Mucosa of descending colon (tissue), 3 donors: ENCODE results near the gene BIRC7. TPM values are rescaled to one million over a fixed set of nuclear protein-coding genes. Genes with fewer than 3 reads are reported as not detected.
"Not testable (repeated sequence)": the region's sequence is repeated elsewhere in the genome, so short reads cannot be mapped to it uniquely, and the experiment has no call there.

Experiments
- ATAC-seq: fragments of 200-7000 bp; cut with Tn5 transposase; one replicate; pipeline ENCODE4 v1.9.1; 2020; ENCODE audit warnings: mild to moderate bottlenecking, moderate library complexity
- DNase-seq, 3 donors: peaks; one replicate each; pipeline ENCODE4 v3.0.0-alpha.2; 2020
- H3K36me3 ChIP-seq: fragments of 200-600 bp; one replicate; pipeline ENCODE4 v1.8.0; 2021; ENCODE audit warnings: low read depth, mild to moderate bottlenecking
- H3K4me1 ChIP-seq: fragments of 200-600 bp; one replicate; pipeline ENCODE4 v1.8.0; 2021; ENCODE audit warnings: low read depth, mild to moderate bottlenecking
- H3K4me3 ChIP-seq: fragments of 200-600 bp; one replicate; pipeline ENCODE4 v1.8.0; 2021; ENCODE audit warnings: mild to moderate bottlenecking
- H3K9me3 ChIP-seq: fragments of 200-600 bp; one replicate; pipeline ENCODE4 v1.8.0; 2021; ENCODE audit warnings: mild to moderate bottlenecking
- CTCF ChIP-seq: fragments of 200-600 bp; IDR thresholded peaks from one replicate; pipeline ENCODE4 v1.8.0; 2022; ENCODE audit warnings: antibody characterized with exemption, mild to moderate bottlenecking
- intact Hi-C, 2 donors: fragments of 100-400 bp; cut with DNase I in 1 of 2; cut with micrococcal nuclease in 1 of 2; formaldehyde crosslinking; loops; one replicate each; pipeline versions ENCODE4 v1.11.0 to v1.11.1; 2022; cut with DNase I, micrococcal nuclease
- total RNA-seq, 3 donors: library from RNA; stranded (reverse); fragmentation: NEBNext Ultra II Directional in 2 of 3; extraction: Animal tissue kit (Norgen Biotek cat#: 25700) in 2 of 3; gene quantifications; one replicate each; pipeline versions ENCODE4 v1.2.1 to v1.2.4, GENCODE V29; 2021 to 2023
- donor health status: DM: no; HTN: no; CAD: no; lungs with moderate emphysema.
- donor health status: DM: no; HTN: no; CAD: no.
- donor health status: DM: no; HTN: yes; CAD: no.

Gene BIRC7
- total RNA-seq, 3 donors from 2014 or later: 0.22 TPM; not detected in 2

DNA sequence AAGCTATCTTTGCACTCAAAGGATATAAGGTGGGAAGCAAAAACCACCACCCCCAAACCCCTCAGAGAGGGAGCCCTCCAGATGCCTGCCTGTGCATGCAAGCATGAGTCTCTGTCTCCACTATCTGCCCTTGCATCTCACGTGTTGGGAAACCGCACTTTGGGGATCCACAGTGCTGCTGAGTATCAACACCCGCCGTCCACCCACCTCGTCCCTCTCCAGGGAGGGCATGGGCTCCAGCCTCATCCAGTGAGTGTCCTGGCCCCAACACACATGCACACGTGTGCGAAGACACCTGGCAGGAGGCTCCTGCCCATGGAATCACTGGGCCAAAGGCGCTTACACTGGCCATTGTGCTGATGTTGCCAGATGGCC is 16.3 kb upstream of the BIRC7 start:
- H3K4me1 ChIP-seq: peaks cover 14% of the 10 kb centered on the region
- intact Hi-C loops: no loop called here
- ATAC-seq: no peak
- no peak for DNase-seq
- TF ChIP-seq CTCF: no peak
- H3K36me3 ChIP-seq: no peaks in the 10 kb centered on the region
- H3K4me3 ChIP-seq: no peak overlapping the region
- no peaks in the 10 kb centered on the region for H3K9me3 ChIP-seq

DNA sequence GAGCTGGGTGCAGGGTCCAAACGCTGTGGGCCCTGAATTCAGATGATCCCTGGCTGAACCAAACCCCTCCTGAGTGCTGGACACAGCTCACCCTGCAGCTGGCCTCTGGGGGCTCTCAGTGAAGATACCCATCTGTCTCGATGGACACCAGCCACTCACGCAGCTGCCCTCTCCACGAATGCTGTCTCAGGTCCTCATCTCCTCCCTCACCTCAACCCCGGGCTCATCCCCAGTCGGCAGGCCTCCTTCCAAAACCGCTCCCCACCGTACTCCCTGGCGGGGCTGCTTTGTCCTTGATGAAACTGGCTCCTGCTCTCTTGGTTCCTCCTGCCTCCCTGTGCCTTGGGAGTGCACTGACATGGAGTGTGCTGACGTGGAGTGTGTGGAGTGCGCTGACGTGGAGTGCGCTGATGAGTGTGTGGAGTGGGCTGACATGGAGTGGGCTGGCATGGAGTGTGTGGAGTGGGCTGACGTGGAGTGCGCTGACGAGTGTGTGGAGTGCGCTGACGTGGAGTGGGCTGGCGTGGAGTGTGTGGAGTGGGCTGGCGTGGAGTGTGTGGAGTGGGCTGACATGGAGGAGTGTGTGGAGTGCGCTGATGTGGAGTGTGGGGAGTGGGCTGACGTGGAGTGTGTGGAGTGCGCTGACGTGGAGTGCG is 15.7 kb upstream of the BIRC7 start:
- peaks cover 9% of the 10 kb centered on the region for H3K4me1 ChIP-seq
- no peak for DNase-seq
- no peaks in the 10 kb centered on the region for H3K9me3 ChIP-seq
- no peaks in the 10 kb centered on the region for H3K36me3 ChIP-seq
- intact Hi-C loops: no loop called here
- no peak overlapping the region for H3K4me3 ChIP-seq
- no peak for TF ChIP-seq CTCF
- no peak for ATAC-seq

GRCh38 chr20:63220696-63221399 is 14.9 kb upstream of the BIRC7 start:
- Histone ChIP-seq H3K4me3 (no peak overlapping the region), H3K36me3 (no peaks in the 10 kb centered on the region), H3K4me1 (peaks cover 6% of the 10 kb centered on the region), H3K9me3 (no peaks in the 10 kb centered on the region)
- no peak for TF ChIP-seq CTCF
- peak in 1 of 3 donors; percentile 46 for DNase-seq
- ATAC-seq: no peak
- intact Hi-C loops: no loop called here

DNA sequence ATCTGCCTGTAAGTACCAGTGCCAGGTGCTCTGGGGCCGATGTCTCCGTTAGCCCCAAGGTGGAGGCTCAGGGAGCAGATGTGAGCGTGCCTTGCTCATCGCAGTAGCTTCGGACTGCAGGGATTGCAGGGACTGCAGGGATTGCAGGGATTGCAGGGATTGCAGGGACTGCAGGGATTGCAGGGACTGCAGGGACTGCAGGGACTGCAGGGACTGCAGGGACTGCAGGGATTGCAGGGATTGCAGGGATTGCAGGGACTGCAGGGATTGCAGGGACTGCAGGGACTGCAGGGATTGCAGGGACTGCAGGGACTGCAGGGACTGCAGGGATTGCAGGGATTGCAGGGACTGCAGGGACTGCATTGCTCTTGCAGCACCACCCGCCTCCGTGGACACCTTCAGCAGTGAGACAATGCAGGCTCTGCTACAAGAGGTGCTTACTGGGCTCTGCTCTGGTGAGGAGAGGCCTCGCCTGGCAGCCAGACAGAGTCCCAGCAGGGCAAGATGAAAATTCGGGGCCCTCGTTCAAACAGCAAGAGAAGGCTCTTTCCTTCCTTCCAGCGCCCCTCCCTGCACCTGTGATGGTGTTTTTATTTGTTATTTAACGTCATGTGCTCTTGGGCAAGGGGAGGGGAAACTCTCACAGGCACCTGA is 14.2 kb upstream of the BIRC7 start:
- ATAC-seq, H3K4me3 ChIP-seq, H3K36me3 ChIP-seq, H3K4me1 ChIP-seq, intact Hi-C loops, H3K9me3 ChIP-seq: not testable (repeated sequence)
- peak in 1 of 3 donors; percentile 12 for DNase-seq

DNA sequence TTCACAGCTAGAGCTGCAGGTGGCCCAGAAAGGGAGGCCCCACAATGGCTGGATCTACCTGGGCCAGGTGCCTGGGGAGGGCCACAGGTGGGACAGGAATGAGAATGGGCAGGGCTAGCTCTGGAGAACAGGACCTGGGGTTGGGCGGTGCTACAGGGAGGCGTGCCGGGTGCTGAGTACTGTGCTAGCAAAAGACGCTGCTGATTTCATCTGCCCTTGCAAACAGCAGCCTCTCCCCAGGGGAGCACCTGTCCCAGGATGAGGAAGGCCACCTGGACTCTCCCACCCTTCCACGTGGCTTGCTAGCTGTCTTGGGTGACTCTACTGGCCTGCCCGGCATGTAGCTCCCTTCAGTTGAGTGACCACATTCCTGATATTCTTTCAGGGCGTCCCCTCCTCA is 13.2 kb upstream of the BIRC7 start:
- no peak for TF ChIP-seq CTCF

More for the DNA sequence above, 13.2 kb upstream of the BIRC7 start:
- Histone ChIP-seq H3K4me3 (no peak overlapping the region), H3K4me1 (no peaks in the 10 kb centered on the region), H3K9me3 (no peaks in the 10 kb centered on the region), H3K36me3 (no peaks in the 10 kb centered on the region)
- intact Hi-C loops: no loop called here
- DNase-seq: peak in 1 of 3 donors; percentile 35
- peak; percentile 16 for ATAC-seq
